Measurements from ENCODE around the gene NAT10.

The NAT10 gene

DNA sequence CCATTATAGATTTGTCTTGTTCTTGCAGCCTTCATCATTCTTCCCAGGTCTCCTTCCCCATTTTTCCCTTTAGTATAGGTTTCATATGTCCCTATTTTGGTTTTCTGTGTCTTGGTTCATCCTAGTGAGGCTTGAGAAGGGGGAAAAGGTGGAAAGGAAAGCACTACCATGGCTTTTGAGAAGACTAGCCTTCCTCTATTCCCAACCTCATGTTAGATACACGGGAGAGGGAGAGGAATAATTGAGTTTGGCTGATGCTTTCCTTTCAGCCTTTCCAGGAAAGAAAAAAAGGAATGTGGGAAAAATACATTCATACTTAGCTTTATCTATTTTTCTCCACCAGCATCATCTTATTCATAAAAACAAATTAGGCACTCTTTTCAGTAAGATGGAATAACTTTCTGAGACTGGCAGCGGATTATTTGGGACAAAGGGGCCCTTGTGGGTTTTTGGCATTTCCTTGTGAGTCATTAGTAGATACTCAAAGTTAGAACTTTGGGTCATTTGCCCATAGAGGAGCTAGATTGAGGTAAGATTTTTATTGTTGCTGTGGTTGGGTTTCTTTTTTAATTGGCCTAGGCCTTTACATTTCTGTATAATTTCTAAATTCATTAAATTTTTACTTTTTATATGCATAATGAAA, 30.1 kb upstream of the NAT10 start:
- Histone ChIP-seq H3K4me3 (replicated peaks; ENCODE audit: insufficient read depth, low read length) (no peak overlapping the region), H3K27ac (replicated peaks) (no peak overlapping the region), H3K27me3 (ENCODE audit: insufficient read depth, poor library complexity, severe bottlenecking) (no peaks in the 10 kb centered on the region)
- TF ChIP-seq POLR2AphosphoS5 (IDR thresholded peaks at IDR 0.05; ENCODE audit: low read depth) (no peak), SPI1 (IDR thresholded peaks at IDR 0.05; ENCODE audit: borderline replicate concordance, low read depth) (no peak), GABPA (IDR thresholded peaks at IDR 0.05; ENCODE audit: low read depth) (no peak)
- TF ChIP-seq, protein P1, sequence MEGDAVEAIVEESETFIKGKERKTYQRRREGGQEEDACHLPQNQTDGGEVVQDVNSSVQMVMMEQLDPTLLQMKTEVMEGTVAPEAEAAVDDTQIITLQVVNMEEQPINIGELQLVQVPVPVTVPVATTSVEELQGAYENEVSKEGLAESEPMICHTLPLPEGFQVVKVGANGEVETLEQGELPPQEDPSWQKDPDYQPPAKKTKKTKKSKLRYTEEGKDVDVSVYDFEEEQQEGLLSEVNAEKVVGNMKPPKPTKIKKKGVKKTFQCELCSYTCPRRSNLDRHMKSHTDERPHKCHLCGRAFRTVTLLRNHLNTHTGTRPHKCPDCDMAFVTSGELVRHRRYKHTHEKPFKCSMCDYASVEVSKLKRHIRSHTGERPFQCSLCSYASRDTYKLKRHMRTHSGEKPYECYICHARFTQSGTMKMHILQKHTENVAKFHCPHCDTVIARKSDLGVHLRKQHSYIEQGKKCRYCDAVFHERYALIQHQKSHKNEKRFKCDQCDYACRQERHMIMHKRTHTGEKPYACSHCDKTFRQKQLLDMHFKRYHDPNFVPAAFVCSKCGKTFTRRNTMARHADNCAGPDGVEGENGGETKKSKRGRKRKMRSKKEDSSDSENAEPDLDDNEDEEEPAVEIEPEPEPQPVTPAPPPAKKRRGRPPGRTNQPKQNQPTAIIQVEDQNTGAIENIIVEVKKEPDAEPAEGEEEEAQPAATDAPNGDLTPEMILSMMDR (IDR thresholded peaks at IDR 0.05; ENCODE audit: insufficient read depth, low read length) = no peak
- TF ChIP-seq, protein P2, sequence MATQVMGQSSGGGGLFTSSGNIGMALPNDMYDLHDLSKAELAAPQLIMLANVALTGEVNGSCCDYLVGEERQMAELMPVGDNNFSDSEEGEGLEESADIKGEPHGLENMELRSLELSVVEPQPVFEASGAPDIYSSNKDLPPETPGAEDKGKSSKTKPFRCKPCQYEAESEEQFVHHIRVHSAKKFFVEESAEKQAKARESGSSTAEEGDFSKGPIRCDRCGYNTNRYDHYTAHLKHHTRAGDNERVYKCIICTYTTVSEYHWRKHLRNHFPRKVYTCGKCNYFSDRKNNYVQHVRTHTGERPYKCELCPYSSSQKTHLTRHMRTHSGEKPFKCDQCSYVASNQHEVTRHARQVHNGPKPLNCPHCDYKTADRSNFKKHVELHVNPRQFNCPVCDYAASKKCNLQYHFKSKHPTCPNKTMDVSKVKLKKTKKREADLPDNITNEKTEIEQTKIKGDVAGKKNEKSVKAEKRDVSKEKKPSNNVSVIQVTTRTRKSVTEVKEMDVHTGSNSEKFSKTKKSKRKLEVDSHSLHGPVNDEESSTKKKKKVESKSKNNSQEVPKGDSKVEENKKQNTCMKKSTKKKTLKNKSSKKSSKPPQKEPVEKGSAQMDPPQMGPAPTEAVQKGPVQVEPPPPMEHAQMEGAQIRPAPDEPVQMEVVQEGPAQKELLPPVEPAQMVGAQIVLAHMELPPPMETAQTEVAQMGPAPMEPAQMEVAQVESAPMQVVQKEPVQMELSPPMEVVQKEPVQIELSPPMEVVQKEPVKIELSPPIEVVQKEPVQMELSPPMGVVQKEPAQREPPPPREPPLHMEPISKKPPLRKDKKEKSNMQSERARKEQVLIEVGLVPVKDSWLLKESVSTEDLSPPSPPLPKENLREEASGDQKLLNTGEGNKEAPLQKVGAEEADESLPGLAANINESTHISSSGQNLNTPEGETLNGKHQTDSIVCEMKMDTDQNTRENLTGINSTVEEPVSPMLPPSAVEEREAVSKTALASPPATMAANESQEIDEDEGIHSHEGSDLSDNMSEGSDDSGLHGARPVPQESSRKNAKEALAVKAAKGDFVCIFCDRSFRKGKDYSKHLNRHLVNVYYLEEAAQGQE (IDR thresholded peaks at IDR 0.05; ENCODE audit: insufficient replicate concordance, low read depth) = no peak
- DNase-seq (ENCODE audit: low read depth in 1 of 2, low spot score in 1 of 2) = no peak

DNA sequence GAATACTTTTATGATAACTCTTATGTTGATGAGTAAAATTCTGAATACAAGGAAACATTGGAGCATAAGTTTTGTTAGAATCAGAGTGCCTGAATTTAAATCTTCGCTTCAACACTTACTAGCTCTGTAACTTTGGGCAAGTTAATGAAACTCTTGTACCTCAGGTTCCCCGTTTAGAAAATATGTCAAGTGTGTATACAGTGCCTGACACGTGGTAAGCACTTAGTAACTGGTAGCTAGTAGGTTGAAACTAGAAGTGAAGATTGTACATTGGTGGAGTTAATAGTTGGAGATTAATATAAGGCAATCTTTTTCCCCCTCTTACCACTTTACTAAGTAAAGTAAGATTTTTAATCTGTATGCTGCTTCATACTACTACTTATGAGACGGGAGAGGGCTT, 24.8 kb upstream of the NAT10 start:
- no peaks in the 10 kb centered on the region for H3K27me3 ChIP-seq (ENCODE audit: insufficient read depth, poor library complexity, severe bottlenecking)
- no peak overlapping the region for H3K27ac ChIP-seq (replicated peaks)
- no peak overlapping the region for H3K4me3 ChIP-seq (replicated peaks; ENCODE audit: insufficient read depth, low read length)
- no peak for DNase-seq (ENCODE audit: low read depth in 1 of 2, low spot score in 1 of 2)
- TF ChIP-seq, protein P2 (IDR thresholded peaks at IDR 0.05; ENCODE audit: insufficient replicate concordance, low read depth) = no peak
- TF ChIP-seq POLR2AphosphoS5 (IDR thresholded peaks at IDR 0.05; ENCODE audit: low read depth) (no peak), GABPA (IDR thresholded peaks at IDR 0.05; ENCODE audit: low read depth) (no peak), SPI1 (IDR thresholded peaks at IDR 0.05; ENCODE audit: borderline replicate concordance, low read depth) (no peak)
- TF ChIP-seq, protein P1 (IDR thresholded peaks at IDR 0.05; ENCODE audit: insufficient read depth, low read length) = no peak

DNA sequence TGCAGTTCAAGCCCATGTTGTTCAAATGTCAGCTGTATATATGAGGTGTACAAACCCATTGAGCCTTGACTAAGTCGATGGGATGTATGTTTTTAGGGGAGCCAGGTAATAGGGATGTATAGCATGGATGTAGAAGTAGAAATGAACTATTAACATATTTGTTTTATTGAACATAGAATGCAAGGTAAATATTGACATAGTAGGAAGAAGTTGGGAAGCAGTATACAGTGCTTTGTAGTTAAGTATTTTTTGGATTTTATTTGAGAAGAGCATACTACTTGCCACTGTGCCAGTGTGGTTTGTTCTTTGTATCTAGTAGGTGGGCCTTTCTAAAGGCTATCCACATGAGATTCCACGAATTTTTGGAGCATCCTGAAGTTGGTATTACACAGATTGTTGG, 20.8 kb upstream of the NAT10 start:
- H3K4me3 ChIP-seq (replicated peaks; ENCODE audit: insufficient read depth, low read length) = no peak overlapping the region
- no peak for TF ChIP-seq GABPA (IDR thresholded peaks at IDR 0.05; ENCODE audit: low read depth)
- TF ChIP-seq, protein P2 (IDR thresholded peaks at IDR 0.05; ENCODE audit: insufficient replicate concordance, low read depth) = no peak
- no peak for TF ChIP-seq POLR2AphosphoS5 (IDR thresholded peaks at IDR 0.05; ENCODE audit: low read depth)
- TF ChIP-seq SPI1 (IDR thresholded peaks at IDR 0.05; ENCODE audit: borderline replicate concordance, low read depth) = no peak
- TF ChIP-seq, protein P1 (IDR thresholded peaks at IDR 0.05; ENCODE audit: insufficient read depth, low read length) = no peak
- DNase-seq (ENCODE audit: low read depth in 1 of 2, low spot score in 1 of 2) = no peak
- no peak overlapping the region for H3K27ac ChIP-seq (replicated peaks)
- H3K27me3 ChIP-seq (ENCODE audit: insufficient read depth, poor library complexity, severe bottlenecking) = no peaks in the 10 kb centered on the region

Data from HL-60 (cell line).